ENCODE results near the gene WDR7. TPM values are rescaled to one million over a fixed set of nuclear protein-coding genes. Genes with fewer than 3 reads are reported as not detected.
A peak's percentile ranks its signal among the peaks of the same experiment; 100 is the strongest.

The WDR7 gene
- total and polyA plus RNA-seq, 9 of the 15 experiments (the other 6 are each of a cell fraction or from before 2014, with no cell fraction given), result 1.4 to 9.4 (median 5.3) TPM

GRCh38 chr18:56869189-56869777, 218.1 kb downstream of the WDR7 start (continued):
- TF ChIP-seq MAFG (tag; conservative IDR thresholded peaks at IDR 0.05), result 0 out of 2 replicates have a peak, but pooled peaks have one; percentile 15
- no peak for TF ChIP-seq SMARCB1 (IDR thresholded peaks at IDR 0.05; ENCODE audit: insufficient read length, low read depth)
- TF ChIP-seq ZFP91 (CRISPR knock-in tag; IDR thresholded peaks at IDR 0.05), result no peak
- no peak for TF ChIP-seq MXD1 (CRISPR knock-in tag; IDR thresholded peaks at IDR 0.05; ENCODE audit: borderline replicate concordance, poor library complexity, severe bottlenecking)

- Histone ChIP-seq H3K27ac (ENCODE audit: extremely low read depth, low read depth, low read length) (no peak overlapping the region), H3K9me3 (replicated peaks; ENCODE audit: control insufficient read depth, insufficient read depth, low read depth, low read length) (no peaks in the 10 kb centered on the region), H3K27me3 (ENCODE audit: control insufficient read depth in 2 of 2, insufficient read depth in 2 of 2, low read length in 2 of 2) (no peaks in the 10 kb centered on the region), H3K4me1 (replicated peaks in 1 of 2; ENCODE audit: control insufficient read depth in 2 of 2, insufficient read depth in 2 of 2, low read length in 2 of 2) (no peaks in the 10 kb centered on the region), H3K9me1 (ENCODE audit: control insufficient read depth, insufficient read depth, low read length) (no peaks in the 10 kb centered on the region), H3K4me3 (no peak overlapping the region), H2AFZ (ENCODE audit: low read depth, low read length) (no peak overlapping the region), H3K36me3 (ENCODE audit: control insufficient read depth, insufficient read depth, low read length) (no peaks in the 10 kb centered on the region), H3K9ac (ENCODE audit: insufficient read depth in 1 of 2, low read depth in 2 of 2, low read length in 2 of 2) (no peak overlapping the region), H3K4me2 (ENCODE audit: insufficient read depth, low read length) (no peak overlapping the region), H3K79me2 (ENCODE audit: control insufficient read depth, insufficient read depth, low read length) (no peaks in the 10 kb centered on the region), H4K20me1 (replicated peaks; ENCODE audit: control insufficient read depth, insufficient read depth, low read length) (no peaks in the 10 kb centered on the region)
- ChIA-PET CTCF (ENCODE audit: low intra/inter-chr PET ratio) (no interaction called here), POLR2A (no interaction called here)
- DNase-seq (ENCODE audit: extremely low read depth in 1 of 4, low spot score in 3 of 4) (no peak), FAIRE-seq (no peak), ATAC-seq (no peak)
- BruUV-seq (replicated peaks), result no TSS peak
- WGBS (ENCODE audit: insufficient coverage, low coverage, missing lambda C conversion rate), result 3% methylated on average over 2 of the region's 2 CpGs
- intact Hi-C loops (cut with micrococcal nuclease) (no loop called here), in situ Hi-C loops (cut with MboI) (no loop called here)
- TF ChIP-seq SIN3A (IDR thresholded peaks at IDR 0.05; ENCODE audit: borderline replicate concordance in 2 of 2, control insufficient read depth in 1 of 2, low read depth in 2 of 2, low read length in 2 of 2) (no peak), SRSF9 (IDR thresholded peaks at IDR 0.05; ENCODE audit: borderline replicate concordance, low read depth, low read length) (no peak), EP300 (IDR thresholded peaks at IDR 0.05; ENCODE audit: low read length) (no peak), ATF1 (CRISPR knock-in tag; IDR thresholded peaks at IDR 0.05) (no peak), ATF1 (tag; IDR thresholded peaks at IDR 0.05) (no peak), E2F1 (CRISPR knock-in tag; IDR thresholded peaks at IDR 0.05) (no peak), ZNF445 (CRISPR knock-in tag; IDR thresholded peaks at IDR 0.05; ENCODE audit: low read depth) (no peak), ZNF146 (CRISPR knock-in tag; IDR thresholded peaks at IDR 0.05; ENCODE audit: unreplicated experiment) (no peak), ZNF764 (CRISPR knock-in tag; IDR thresholded peaks at IDR 0.05; ENCODE audit: low read depth) (no peak), POLR3G (IDR thresholded peaks at IDR 0.05; ENCODE audit: extremely low read depth, insufficient read length, insufficient replicate concordance) (no peak), FIP1L1 (IDR thresholded peaks at IDR 0.05; ENCODE audit: low read depth, low read length, poor library complexity, severe bottlenecking) (no peak)
Measured at GRCh38 chr18:56870982-56871381, 219.8 kb downstream of the WDR7 start.

Measured in K562 (cell line).